Endometrium (tissue), 2 donors: ENCODE data around the gene CFAP126.
"Not testable (repeated sequence)": the region's sequence is repeated elsewhere in the genome, so short reads cannot be mapped to it uniquely, and the experiment has no call there.

Experiments used
- FAIRE-seq: peaks from 2 replicates; lab custom pipeline; 2012; peaks lifted over from hg19 to GRCh38; lab: Jason Lieb, UNC
- donor health status: control.
- donor health status: control.

Gene CFAP126

GRCh38 chr1:161381707-161382106, 14.0 kb upstream of the CFAP126 start:
- FAIRE-seq = no peak

- FAIRE-seq = no peak
These were observed 11.4 kb upstream of the CFAP126 start for GRCh38 chr1:161379071-161379470.

GRCh38 chr1:161378014-161378413, 10.3 kb upstream of the CFAP126 start:
- no peak for FAIRE-seq

GRCh38 chr1:161374373-161374772, 6.7 kb upstream of the CFAP126 start:
- no peak for FAIRE-seq

- no peak for FAIRE-seq
These were observed 5.8 kb upstream of the CFAP126 start for GRCh38 chr1:161373442-161373841.

- FAIRE-seq = no peak
These were observed 2.5 kb downstream of the CFAP126 start for GRCh38 chr1:161365207-161365606.

GRCh38 chr1:161364332-161364731, 3.3 kb downstream of the CFAP126 start:
- no peak for FAIRE-seq

- FAIRE-seq = no peak
These were observed 8.4 kb downstream of the CFAP126 start for GRCh38 chr1:161359291-161359690.

GRCh38 chr1:161357073-161357472, 10.6 kb downstream of the CFAP126 start:
- no peak for FAIRE-seq

- FAIRE-seq = no peak
These were observed 16.2 kb downstream of the CFAP126 start for GRCh38 chr1:161351482-161351881.

- no peak for FAIRE-seq
These were observed 17.0 kb downstream of the CFAP126 start for GRCh38 chr1:161350671-161351070.

- FAIRE-seq = no peak
These were observed 24.9 kb downstream of the CFAP126 start for GRCh38 chr1:161342821-161343220.

- no peak for FAIRE-seq
These were observed 25.5 kb downstream of the CFAP126 start for GRCh38 chr1:161342177-161342576.

GRCh38 chr1:161335796-161336195, 31.9 kb downstream of the CFAP126 start:
- FAIRE-seq = no peak

GRCh38 chr1:161333166-161333565, 34.5 kb downstream of the CFAP126 start:
- no peak for FAIRE-seq

- no peak for FAIRE-seq
These were observed 37.3 kb downstream of the CFAP126 start for GRCh38 chr1:161330346-161330745.

GRCh38 chr1:161324020-161324419, 43.7 kb downstream of the CFAP126 start:
- FAIRE-seq = no peak

GRCh38 chr1:161315841-161316674, 51.6 kb downstream of the CFAP126 start:
- FAIRE-seq = not testable (repeated sequence)
